Tibial nerve (tissue), 4 donors: Measurements from ENCODE around the gene LRRC3. TPM values are rescaled to one million over a fixed set of nuclear protein-coding genes. Genes with fewer than 3 reads are reported as not detected.
A peak's percentile ranks its signal among the peaks of the same experiment; 100 is the strongest.

Experiments
- DNase-seq, 2 donors: peaks; one replicate each; pipeline ENCODE4 v3.0.0-alpha.2; 2019; ENCODE audit warnings: low spot score in 2 of 2
- H3K27ac ChIP-seq, 4 donors: fragments of 200-600 bp; sonication (generic) in 3 of 4; one replicate each; pipeline ENCODE4 v1.5.1; 2017 to 2019; ENCODE audit warnings: mild to moderate bottlenecking in 1 of 4
- H3K27me3 ChIP-seq, 2 donors: fragments of 200-600 bp; sonication (generic) in 1 of 2; one replicate each; pipeline versions ENCODE4 v1.5.1 to v1.6.0; 2017 to 2019
- H3K36me3 ChIP-seq, 3 donors: fragments of 200-600 bp; sonication (generic); one replicate each; pipeline ENCODE4 v1.5.1; 2018 to 2019
- H3K4me1 ChIP-seq, 4 donors: fragments of 200-600 bp; sonication (generic) in 3 of 4; one replicate each; pipeline ENCODE4 v1.5.1; 2017 to 2019
- H3K4me3 ChIP-seq, 4 donors: fragments of 200-600 bp; sonication (generic) in 3 of 4; one replicate each; pipeline ENCODE4 v1.5.1; 2017 to 2019; ENCODE audit warnings: mild to moderate bottlenecking in 1 of 4, moderate library complexity in 1 of 4
- H3K9me3 ChIP-seq, 4 donors: fragments of 200-600 bp; sonication (generic) in 3 of 4; one replicate each; pipeline ENCODE4 v1.5.1; 2017 to 2019
- EP300 ChIP-seq, 2 donors: sonication (generic); formaldehyde crosslinking; IDR thresholded peaks; one replicate each; pipeline ENCODE4 v1.6.1; 2017; ENCODE audit warnings: antibody characterized with exemption in 2 of 2, mild to moderate bottlenecking in 1 of 2
- POLR2A ChIP-seq, 2 donors: fragments of 450-650 bp; IDR thresholded peaks; one replicate each; pipeline ENCODE4 v1.6.1; 2017; ENCODE audit warnings: antibody characterized with exemption in 2 of 2, mild to moderate bottlenecking in 2 of 2, moderate library complexity in 2 of 2
- WGBS, 2 donors: methylation state at CpG; one replicate each; pipeline ENCODE4 v1.1.5; 2018; 5-methylcytosine and 5-hydroxymethylcytosine counted together
- total RNA-seq, 4 donors: library from RNA; depleted of rRNA; stranded (reverse); fragments of >200 nt; gene quantifications; one replicate each; pipeline ENCODE4 v1.1.0, GENCODE V29; 2016
- TF ChIP-seq, protein P1 (sequence below), 5 experiments: fragments of 200-600 bp in 3 of 5; fragments of 450-650 bp in 2 of 5; sonication (generic) in 3 of 5; IDR thresholded peaks; one replicate each; pipeline ENCODE4 v1.5.1; 2016 to 2019; ENCODE audit warnings: antibody characterized with exemption in 5 of 5, mild to moderate bottlenecking in 3 of 5, moderate library complexity in 2 of 5

LRRC3 gene
- total RNA-seq, 4 donors from 2014 or later, result 2.0 to 8.0 (median 3.8) TPM

DNA sequence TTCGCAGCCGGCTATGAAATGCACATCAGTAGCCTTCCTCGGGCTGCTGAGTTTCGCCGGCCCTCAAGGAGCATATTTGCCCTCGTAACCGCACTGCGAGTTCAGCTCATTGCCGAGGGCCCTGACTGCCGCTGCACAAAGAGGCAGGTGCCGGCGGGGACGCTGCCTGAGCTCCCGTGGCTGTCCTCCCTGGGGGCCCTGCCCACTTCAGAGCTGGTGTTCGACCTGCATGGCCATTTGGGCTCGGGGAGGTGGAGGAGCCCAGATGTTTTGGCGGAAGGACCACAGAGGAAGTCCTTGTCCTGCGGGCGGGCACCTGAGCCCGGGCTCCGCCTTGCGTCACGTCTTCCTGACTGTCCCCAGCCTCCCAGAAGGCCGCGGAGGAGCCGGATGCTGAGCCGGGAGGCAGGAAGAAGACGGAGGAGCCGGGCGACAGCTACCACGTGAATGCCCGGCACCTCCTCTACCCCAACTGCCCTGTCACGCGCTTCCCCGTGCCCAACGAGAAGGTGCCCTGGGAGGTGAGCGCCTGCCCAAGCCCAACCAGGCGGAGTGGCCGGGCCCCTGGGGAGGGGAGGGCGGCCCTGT, 29.9 kb upstream of the LRRC3 start:
- WGBS, 2 donors, result 67 to 70% methylated on average over 26 to 40 of the region's 40 CpGs
- no peak for TF ChIP-seq POLR2A (IDR thresholded peaks at IDR 0.05)
- TF ChIP-seq, protein P1, sequence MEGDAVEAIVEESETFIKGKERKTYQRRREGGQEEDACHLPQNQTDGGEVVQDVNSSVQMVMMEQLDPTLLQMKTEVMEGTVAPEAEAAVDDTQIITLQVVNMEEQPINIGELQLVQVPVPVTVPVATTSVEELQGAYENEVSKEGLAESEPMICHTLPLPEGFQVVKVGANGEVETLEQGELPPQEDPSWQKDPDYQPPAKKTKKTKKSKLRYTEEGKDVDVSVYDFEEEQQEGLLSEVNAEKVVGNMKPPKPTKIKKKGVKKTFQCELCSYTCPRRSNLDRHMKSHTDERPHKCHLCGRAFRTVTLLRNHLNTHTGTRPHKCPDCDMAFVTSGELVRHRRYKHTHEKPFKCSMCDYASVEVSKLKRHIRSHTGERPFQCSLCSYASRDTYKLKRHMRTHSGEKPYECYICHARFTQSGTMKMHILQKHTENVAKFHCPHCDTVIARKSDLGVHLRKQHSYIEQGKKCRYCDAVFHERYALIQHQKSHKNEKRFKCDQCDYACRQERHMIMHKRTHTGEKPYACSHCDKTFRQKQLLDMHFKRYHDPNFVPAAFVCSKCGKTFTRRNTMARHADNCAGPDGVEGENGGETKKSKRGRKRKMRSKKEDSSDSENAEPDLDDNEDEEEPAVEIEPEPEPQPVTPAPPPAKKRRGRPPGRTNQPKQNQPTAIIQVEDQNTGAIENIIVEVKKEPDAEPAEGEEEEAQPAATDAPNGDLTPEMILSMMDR (IDR thresholded peaks at IDR 0.05), result no peak
- no peak for TF ChIP-seq EP300 (IDR thresholded peaks at IDR 0.05)
- H3K9me3 ChIP-seq, result peaks cover 0 to 7% (median 2%) of the 10 kb centered on the region in 4 donors
- no peak overlapping the region for H3K27ac ChIP-seq
- H3K4me1 ChIP-seq, result no peaks in the 10 kb centered on the region
- H3K4me3 ChIP-seq, result no peak overlapping the region
- peaks cover 0 to 17% of the 10 kb centered on the region in 2 donors for H3K27me3 ChIP-seq
- no peaks in the 10 kb centered on the region for H3K36me3 ChIP-seq
- DNase-seq, result peak in 1 of 2 donors; percentile 9

DNA sequence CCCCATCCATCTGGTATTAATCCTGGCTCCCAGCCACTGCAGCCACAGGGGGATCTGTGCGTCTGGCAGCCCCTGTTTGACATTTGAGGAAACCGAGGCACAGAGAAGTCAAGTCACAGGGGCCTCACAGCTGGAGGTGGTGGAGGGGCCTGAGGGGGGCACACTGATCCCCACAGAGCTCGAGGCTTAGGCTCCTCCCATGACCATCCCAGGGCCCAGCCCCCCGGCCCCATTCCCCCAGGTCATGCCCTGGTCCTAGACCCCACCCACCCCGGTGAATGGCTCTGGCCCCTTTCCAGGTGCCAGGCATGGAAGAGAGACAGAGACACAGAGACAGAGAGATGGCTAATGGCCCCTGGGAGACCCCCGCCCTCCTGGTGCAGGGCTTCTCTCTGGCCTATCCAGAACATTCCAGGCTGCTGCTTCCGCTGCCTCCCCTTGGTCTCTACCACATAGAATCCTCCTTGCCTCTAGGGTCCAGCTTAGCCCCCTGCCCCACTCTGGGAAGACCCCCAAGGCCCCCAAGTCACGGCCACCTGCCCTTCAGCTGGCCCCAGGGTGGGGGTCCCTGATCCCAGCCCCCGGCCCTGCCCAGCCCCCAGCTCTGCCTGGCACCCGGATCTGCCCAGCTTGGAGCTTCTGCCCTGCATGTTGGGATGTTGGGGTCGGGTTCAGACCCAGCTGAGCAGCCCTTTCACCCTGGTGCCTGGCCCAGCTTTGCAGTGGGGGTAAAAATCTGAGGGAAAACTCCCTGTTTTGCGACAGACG, 29.2 kb upstream of the LRRC3 start:
- peak in 1 of 2 donors; percentile 3 for DNase-seq
- TF ChIP-seq EP300 (IDR thresholded peaks at IDR 0.05), result no peak
- TF ChIP-seq POLR2A (IDR thresholded peaks at IDR 0.05), result no peak
- TF ChIP-seq, protein P1 (IDR thresholded peaks at IDR 0.05), result no peak

DNA sequence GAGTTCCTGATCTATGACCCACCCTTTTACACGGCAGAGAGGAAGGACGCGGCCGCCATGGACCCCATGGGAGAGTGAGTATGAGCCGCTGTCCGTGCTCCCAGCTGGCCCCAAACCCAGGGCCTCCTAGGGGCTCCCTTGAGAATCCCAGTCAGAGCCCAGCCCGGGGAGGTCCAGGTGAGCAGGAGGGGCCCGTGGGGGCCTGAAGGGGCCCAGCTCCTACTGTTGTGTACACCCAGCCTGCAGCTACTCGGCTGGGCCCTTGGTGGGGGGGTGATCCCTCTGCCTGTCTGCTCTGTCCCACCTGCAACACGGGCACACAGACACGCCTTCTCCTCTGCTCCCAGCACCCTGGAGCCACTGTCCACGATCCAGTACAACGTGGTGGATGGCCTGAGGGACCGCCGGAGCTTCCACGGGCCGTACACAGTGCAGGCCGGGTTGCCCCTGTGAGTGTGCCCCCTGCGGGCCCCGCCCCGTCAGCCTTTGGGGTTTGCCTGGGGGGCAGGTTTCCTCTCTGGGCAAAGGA, 28.6 kb upstream of the LRRC3 start:
- TF ChIP-seq, protein P1 (IDR thresholded peaks at IDR 0.05), result no peak
- Histone ChIP-seq H3K36me3 (no peaks in the 10 kb centered on the region), H3K4me3 (no peak overlapping the region), H3K27ac (no peak overlapping the region), H3K4me1 (no peaks in the 10 kb centered on the region), H3K27me3 (peaks cover 0 to 17% of the 10 kb centered on the region in 2 donors), H3K9me3 (peaks cover 0 to 17% (median 2%) of the 10 kb centered on the region in 4 donors)
- DNase-seq, result no peak
- 78 to 80% methylated on average over 8 to 18 of the region's 21 CpGs for WGBS, 2 donors

More for the DNA sequence above, 29.2 kb upstream of the LRRC3 start:
- WGBS, 2 donors, result 75 to 78% methylated on average over 11 to 13 of the region's 13 CpGs
- H3K27ac ChIP-seq, result no peak overlapping the region
- H3K36me3 ChIP-seq, result no peaks in the 10 kb centered on the region
- peaks cover 0 to 17% of the 10 kb centered on the region in 2 donors for H3K27me3 ChIP-seq
- no peak overlapping the region for H3K4me3 ChIP-seq
- peaks cover 0 to 12% (median 2%) of the 10 kb centered on the region in 4 donors for H3K9me3 ChIP-seq
- no peaks in the 10 kb centered on the region for H3K4me1 ChIP-seq

DNA sequence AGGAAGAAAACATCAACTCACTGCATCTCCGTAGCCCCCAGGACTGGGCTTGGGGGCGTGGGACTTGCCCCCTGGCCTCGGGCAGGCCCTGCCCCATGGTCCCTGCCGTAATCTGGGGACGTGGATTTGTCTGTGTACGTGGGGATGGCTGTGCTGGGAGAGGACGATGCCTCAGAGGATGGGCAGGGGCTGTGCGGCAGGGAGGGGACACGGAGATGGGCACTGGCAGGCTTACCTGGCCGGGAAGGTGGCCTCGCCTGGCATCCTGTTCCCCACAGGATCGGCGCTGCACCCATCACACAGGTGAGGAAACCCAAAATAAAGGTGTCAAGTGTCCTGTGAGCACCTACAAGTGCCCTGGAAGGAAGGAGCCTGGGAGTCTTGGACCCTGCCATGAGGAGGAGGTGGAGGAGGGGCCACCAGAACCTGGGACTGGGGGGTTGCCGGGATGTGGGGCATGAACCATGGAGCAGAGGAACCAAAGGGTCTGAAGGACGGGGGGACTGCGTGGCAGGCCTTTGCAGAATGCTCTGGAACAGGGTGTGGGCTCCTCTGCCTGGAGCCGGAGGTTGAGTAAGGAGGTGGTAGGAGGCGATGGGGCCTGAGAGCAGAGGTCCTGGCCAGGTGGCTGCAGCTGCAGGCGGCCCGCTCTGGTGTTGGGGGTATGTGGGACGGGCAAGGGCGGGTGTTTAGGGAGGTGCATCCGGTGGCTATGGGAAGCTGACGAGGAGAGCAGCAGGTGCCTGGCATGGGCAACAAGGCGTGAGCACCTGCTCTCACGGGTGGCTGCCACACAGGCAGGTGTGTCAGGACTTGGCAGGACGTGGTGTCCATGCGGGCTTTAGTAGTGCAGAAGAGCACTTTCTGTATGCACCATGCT, 27.8 kb upstream of the LRRC3 start:
- TF ChIP-seq, protein P1 (IDR thresholded peaks at IDR 0.05), result no peak
- TF ChIP-seq EP300 (IDR thresholded peaks at IDR 0.05) (no peak), POLR2A (IDR thresholded peaks at IDR 0.05) (no peak)
- H3K36me3 ChIP-seq, result no peaks in the 10 kb centered on the region
- H3K27me3 ChIP-seq, result peaks cover 0 to 17% of the 10 kb centered on the region in 2 donors
- no peak overlapping the region for H3K4me3 ChIP-seq
- no peak overlapping the region for H3K27ac ChIP-seq
- 90 to 92% methylated on average over 28 of the region's 28 CpGs for WGBS, 2 donors
- H3K9me3 ChIP-seq, result peaks cover 0 to 22% (median 2%) of the 10 kb centered on the region in 4 donors
- DNase-seq, result no peak
- no peaks in the 10 kb centered on the region for H3K4me1 ChIP-seq
